ENCODE measurements around the gene SRGAP3. TPM values are rescaled to one million over a fixed set of nuclear protein-coding genes. Genes with fewer than 3 reads are reported as not detected.

SRGAP3 gene
- total RNA-seq, 6 experiments from 2014 or later = 1.8 to 5.2 (median 3.1) TPM

DNA sequence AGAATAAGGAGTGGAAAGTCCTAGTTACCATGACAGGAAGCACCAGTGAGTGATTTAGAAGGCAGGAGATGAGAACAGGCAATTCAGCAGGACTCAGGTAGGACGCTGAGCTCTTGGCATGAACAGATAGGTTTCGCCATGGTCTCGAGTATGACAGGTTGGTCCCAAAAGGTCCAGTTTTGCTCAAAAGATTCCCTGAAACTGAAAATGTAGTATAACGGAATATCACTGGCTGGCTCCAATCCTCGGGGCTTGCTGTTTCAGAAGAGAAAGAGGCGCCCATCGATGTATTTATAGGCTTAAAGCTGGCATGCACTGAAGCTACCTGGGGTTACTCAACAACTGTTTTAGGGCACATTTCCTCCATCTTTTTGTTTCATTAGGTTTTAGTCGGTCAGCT lies 59.2 kb downstream of the SRGAP3 start:
- DNase-seq = no peak
- Histone ChIP-seq H3K27ac (no peak overlapping the region), H3K36me3 (no peaks in the 10 kb centered on the region), H3K9me3 (no peaks in the 10 kb centered on the region), H3K4me3 (no peak overlapping the region), H3K27me3 (no peaks in the 10 kb centered on the region), H3K4me1 (no peaks in the 10 kb centered on the region)
- intact Hi-C loops (cut with DNase I) = no loop called here
- whole genome bisulfite sequencing (ENCODE audit: insufficient coverage, low coverage, low lambda C conversion rate, missing lambda C conversion rate) = 82% methylated on average over 7 of the region's 8 CpGs
- TF ChIP-seq, protein P1, sequence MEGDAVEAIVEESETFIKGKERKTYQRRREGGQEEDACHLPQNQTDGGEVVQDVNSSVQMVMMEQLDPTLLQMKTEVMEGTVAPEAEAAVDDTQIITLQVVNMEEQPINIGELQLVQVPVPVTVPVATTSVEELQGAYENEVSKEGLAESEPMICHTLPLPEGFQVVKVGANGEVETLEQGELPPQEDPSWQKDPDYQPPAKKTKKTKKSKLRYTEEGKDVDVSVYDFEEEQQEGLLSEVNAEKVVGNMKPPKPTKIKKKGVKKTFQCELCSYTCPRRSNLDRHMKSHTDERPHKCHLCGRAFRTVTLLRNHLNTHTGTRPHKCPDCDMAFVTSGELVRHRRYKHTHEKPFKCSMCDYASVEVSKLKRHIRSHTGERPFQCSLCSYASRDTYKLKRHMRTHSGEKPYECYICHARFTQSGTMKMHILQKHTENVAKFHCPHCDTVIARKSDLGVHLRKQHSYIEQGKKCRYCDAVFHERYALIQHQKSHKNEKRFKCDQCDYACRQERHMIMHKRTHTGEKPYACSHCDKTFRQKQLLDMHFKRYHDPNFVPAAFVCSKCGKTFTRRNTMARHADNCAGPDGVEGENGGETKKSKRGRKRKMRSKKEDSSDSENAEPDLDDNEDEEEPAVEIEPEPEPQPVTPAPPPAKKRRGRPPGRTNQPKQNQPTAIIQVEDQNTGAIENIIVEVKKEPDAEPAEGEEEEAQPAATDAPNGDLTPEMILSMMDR (IDR thresholded peaks at IDR 0.05) = no peak
- no peak for TF ChIP-seq POLR2A (IDR thresholded peaks at IDR 0.05)
- ATAC-seq = no peak

DNA sequence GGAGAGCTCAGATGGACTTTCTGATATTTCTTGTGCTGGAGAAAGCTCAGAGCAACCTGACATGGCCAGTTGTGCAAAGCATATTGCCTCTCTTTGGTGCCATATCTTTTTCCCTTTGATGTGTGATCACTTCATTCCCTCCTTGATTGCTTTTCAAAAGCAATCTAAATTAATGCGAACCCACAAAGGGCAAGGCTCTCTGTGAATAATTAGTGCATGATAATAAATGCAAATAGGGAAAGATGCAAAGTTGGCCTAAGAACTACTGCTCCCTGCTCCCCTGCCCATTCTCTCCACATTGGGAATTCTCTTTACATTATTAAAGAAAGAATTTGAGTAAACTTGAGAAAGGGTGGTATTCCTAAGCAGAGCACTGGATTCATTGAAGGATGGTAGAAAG lies 60.9 kb downstream of the SRGAP3 start:
- no peak for ATAC-seq
- Histone ChIP-seq H3K27me3 (no peaks in the 10 kb centered on the region), H3K4me1 (no peaks in the 10 kb centered on the region), H3K27ac (no peak overlapping the region), H3K4me3 (no peak overlapping the region), H3K9me3 (no peaks in the 10 kb centered on the region), H3K36me3 (no peaks in the 10 kb centered on the region)
- no peak for DNase-seq
- no peak for TF ChIP-seq POLR2A (IDR thresholded peaks at IDR 0.05)
- TF ChIP-seq, protein P1 (IDR thresholded peaks at IDR 0.05) = no peak
- 75% methylated on average over 1 of the region's 1 CpG for WGBS (ENCODE audit: insufficient coverage, low coverage, low lambda C conversion rate, missing lambda C conversion rate)
- intact Hi-C loops (cut with DNase I) = no loop called here

DNA sequence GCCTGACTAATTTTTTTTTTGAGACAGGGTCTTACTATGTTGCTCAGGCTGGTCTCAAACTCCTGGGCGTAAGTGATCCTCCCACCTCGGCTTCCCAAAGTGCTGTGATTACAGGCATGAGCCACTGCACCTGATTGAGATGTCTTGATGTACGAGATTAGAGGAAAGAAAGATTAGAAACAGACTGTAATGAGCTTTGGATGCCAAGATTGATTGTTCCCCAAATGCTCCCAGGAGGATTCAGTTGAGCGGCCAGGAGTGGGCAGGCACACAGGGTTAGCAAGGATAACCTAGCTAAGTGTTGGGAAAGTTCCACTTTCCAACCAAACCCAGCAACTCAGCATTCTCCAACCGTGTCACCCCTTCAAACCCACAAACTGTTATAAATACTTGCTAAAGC lies 63.7 kb downstream of the SRGAP3 start:
- no peaks in the 10 kb centered on the region for H3K27me3 ChIP-seq
- no peak for ATAC-seq
- no peaks in the 10 kb centered on the region for H3K36me3 ChIP-seq
- no peak overlapping the region for H3K4me3 ChIP-seq
- no peak overlapping the region for H3K27ac ChIP-seq
- H3K9me3 ChIP-seq = no peaks in the 10 kb centered on the region
- no peak for DNase-seq
- no peaks in the 10 kb centered on the region for H3K4me1 ChIP-seq
- 83% methylated on average over 4 of the region's 5 CpGs for WGBS (ENCODE audit: insufficient coverage, low coverage, low lambda C conversion rate, missing lambda C conversion rate)
- no peak for TF ChIP-seq POLR2A (IDR thresholded peaks at IDR 0.05)
- TF ChIP-seq, protein P1 (IDR thresholded peaks at IDR 0.05) = no peak
- intact Hi-C loops (cut with DNase I) = no loop called here

DNA sequence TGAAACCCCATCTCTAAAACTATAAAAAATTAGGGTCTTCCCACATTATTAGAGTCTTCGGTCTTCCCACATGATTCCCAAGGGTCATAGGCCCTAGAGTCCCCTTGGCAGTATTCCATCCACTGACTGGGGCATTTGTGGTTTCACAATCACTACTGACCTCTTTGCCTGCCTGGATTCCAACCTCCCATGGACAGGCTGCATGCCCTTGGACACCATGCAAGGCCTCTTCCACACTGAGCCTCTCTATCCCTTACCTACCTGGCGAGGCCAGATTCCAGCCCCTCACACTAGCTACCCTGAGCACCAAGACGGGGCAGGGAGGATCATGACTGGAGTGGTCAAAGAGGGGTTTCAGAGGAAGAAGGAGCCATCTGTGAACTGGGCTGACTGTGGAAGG lies 64.4 kb downstream of the SRGAP3 start:
- H3K27ac ChIP-seq = no peak overlapping the region
- DNase-seq (peak in 1 of 3 donors; percentile 50), ATAC-seq (peak; percentile 55 to 79 (median 68))
- 45% methylated on average over 2 of the region's 3 CpGs for WGBS (ENCODE audit: insufficient coverage, low coverage, low lambda C conversion rate, missing lambda C conversion rate)
- no peak overlapping the region for H3K4me3 ChIP-seq
- H3K27me3 ChIP-seq = no peaks in the 10 kb centered on the region
- H3K4me1 ChIP-seq = no peaks in the 10 kb centered on the region
- TF ChIP-seq, protein P1 (IDR thresholded peaks at IDR 0.05) = no peak
- no peak for TF ChIP-seq POLR2A (IDR thresholded peaks at IDR 0.05)
- no peaks in the 10 kb centered on the region for H3K9me3 ChIP-seq
- no peaks in the 10 kb centered on the region for H3K36me3 ChIP-seq
- intact Hi-C loops (cut with DNase I) = no loop called here

DNA sequence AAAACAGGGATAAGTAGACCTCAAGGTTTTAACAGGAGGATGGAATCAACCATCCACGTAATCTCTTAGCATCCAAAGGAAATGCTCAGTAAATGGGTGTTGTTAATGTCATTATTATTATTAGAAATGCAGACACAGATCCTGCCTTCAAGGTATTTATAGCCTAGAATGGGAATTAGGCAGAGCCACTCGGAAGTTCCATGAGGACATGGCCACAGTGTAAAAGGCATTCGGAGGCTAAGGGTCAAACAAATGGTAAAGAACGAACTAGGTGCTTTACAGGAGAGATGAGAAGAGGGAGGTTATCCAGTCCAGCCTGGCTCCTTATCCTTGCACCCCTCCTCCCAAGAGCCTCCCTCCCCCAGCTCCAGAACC lies 65.0 kb downstream of the SRGAP3 start:
- DNase-seq (no peak), ATAC-seq (no peak)
- H3K9me3 ChIP-seq = no peaks in the 10 kb centered on the region
- WGBS (ENCODE audit: insufficient coverage, low coverage, low lambda C conversion rate, missing lambda C conversion rate) = 71% methylated on average over 3 of the region's 4 CpGs
- no peaks in the 10 kb centered on the region for H3K27me3 ChIP-seq
- H3K27ac ChIP-seq = no peak overlapping the region
- no peak overlapping the region for H3K4me3 ChIP-seq
- no peaks in the 10 kb centered on the region for H3K4me1 ChIP-seq
- no peak for TF ChIP-seq POLR2A (IDR thresholded peaks at IDR 0.05)
- TF ChIP-seq, protein P1 (IDR thresholded peaks at IDR 0.05) = no peak
- intact Hi-C loops (cut with DNase I) = no loop called here
- no peaks in the 10 kb centered on the region for H3K36me3 ChIP-seq
